Ovary (tissue), 3 donors: ENCODE data around the gene GOSR2.

Experiments
- POLR2A ChIP-seq: fragments of 450-650 bp; IDR thresholded peaks from one replicate; pipeline ENCODE4 v1.6.1; 2017; ENCODE audit warnings: antibody characterized with exemption, mild to moderate bottlenecking, moderate library complexity
- TF ChIP-seq, protein P1 (sequence below), 3 donors: fragments of 450-650 bp in 2 of 3; fragments of 200-600 bp in 1 of 3; IDR thresholded peaks; one replicate each; pipeline versions ENCODE4 v1.5.1 to v1.8.0; 2016 to 2022; ENCODE audit warnings: antibody characterized with exemption in 3 of 3, mild to moderate bottlenecking in 1 of 3
- donor health status: DM: no; HTN: no; CAD: no.

DNA sequence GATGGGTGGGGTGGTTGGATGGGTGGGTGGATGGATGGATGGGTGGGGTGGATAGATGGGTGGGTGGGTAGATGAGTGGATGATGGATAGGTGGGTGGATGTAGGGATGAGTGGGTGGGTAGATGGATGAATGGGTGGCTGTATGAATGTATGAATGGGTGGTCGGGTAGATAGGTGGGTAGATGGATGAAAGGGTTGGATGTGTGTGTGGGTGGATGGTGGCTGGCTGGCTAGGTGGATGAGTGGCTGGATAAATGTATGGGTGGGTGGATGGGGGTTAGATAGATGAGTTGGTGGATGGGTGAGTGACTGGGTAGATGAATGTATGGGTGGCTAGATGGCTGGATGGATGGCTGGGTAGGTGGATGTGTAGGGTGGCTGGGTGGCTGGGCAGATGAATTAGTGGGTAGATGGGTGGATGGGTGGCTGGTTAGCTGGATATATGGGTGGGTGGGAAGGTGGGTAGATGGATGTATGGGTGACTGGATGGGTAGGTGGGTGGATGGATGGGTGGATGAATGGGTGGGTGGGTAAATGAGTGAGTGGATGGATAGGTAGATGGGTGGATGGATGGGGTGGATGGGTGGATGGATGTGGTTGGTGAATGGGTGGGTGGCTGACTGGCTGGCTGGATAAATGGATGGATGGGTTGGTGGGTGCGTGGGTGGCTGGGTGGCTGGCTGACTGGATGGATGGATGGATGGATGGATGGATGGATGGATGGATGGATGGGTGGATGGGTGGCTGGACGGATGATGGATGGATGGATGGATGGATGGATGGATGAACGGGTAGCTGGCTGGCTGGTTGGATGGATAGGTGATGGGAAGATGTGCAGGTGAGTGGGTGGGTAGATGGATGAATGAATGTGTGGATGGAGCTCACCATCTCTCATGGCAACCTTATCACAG lies 18.9 kb upstream of the GOSR2 start:
- TF ChIP-seq, protein P1, sequence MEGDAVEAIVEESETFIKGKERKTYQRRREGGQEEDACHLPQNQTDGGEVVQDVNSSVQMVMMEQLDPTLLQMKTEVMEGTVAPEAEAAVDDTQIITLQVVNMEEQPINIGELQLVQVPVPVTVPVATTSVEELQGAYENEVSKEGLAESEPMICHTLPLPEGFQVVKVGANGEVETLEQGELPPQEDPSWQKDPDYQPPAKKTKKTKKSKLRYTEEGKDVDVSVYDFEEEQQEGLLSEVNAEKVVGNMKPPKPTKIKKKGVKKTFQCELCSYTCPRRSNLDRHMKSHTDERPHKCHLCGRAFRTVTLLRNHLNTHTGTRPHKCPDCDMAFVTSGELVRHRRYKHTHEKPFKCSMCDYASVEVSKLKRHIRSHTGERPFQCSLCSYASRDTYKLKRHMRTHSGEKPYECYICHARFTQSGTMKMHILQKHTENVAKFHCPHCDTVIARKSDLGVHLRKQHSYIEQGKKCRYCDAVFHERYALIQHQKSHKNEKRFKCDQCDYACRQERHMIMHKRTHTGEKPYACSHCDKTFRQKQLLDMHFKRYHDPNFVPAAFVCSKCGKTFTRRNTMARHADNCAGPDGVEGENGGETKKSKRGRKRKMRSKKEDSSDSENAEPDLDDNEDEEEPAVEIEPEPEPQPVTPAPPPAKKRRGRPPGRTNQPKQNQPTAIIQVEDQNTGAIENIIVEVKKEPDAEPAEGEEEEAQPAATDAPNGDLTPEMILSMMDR (IDR thresholded peaks at IDR 0.05), result no peak
- TF ChIP-seq POLR2A, result no peak
